Transverse colon (tissue), 4 donors: ENCODE results near the gene PRR18. TPM values are rescaled to one million over a fixed set of nuclear protein-coding genes. Genes with fewer than 3 reads are reported as not detected.
A peak's percentile ranks its signal among the peaks of the same experiment; 100 is the strongest.

Experiments used
- DNase-seq: peaks from one replicate; pipeline ENCODE4 v3.0.0-alpha.2; 2019
- H3K27ac ChIP-seq, 4 donors: fragments of 200-600 bp; sonication (generic); 2 replicates each; pipeline ENCODE4 v1.5.1; 2016 to 2018; ENCODE audit warnings: inconsistent platforms in 4 of 4
- H3K27me3 ChIP-seq: fragments of 200-600 bp; sonication (generic); 2 replicates; pipeline ENCODE4 v1.5.1; 2017; ENCODE audit warnings: inconsistent platforms
- H3K36me3 ChIP-seq, 4 donors: fragments of 200-600 bp; sonication (generic); 2 replicates each; pipeline ENCODE4 v1.5.1; 2017 to 2019; ENCODE audit warnings: inconsistent platforms in 4 of 4
- H3K4me1 ChIP-seq, 4 donors: fragments of 200-600 bp; sonication (generic); 2 replicates each; pipeline ENCODE4 v1.5.1; 2017 to 2020; ENCODE audit warnings: inconsistent platforms in 4 of 4
- H3K4me3 ChIP-seq, 4 donors: fragments of 200-600 bp; sonication (generic); 1 replicate in 1 of 4; 2 replicates in 3 of 4; pipeline versions ENCODE4 v1.5.1 to v1.6.1; 2017 to 2019; ENCODE audit warnings: inconsistent platforms in 4 of 4
- H3K9me3 ChIP-seq, 2 donors: fragments of 200-600 bp; sonication (generic); 2 replicates each; pipeline ENCODE4 v1.5.1; 2017 to 2019; ENCODE audit warnings: inconsistent platforms in 2 of 2
- EP300 ChIP-seq: sonication (generic); formaldehyde crosslinking; IDR thresholded peaks from one replicate; pipeline ENCODE4 v1.6.1; 2017; ENCODE audit warnings: antibody characterized with exemption, low read depth
- POLR2A ChIP-seq: fragments of 450-650 bp; IDR thresholded peaks from one replicate; pipeline ENCODE4 v1.6.1; 2016; ENCODE audit warnings: antibody characterized with exemption, mild to moderate bottlenecking, moderate library complexity
- POLR2AphosphoS5 ChIP-seq, 3 donors: sonication (generic); formaldehyde crosslinking; IDR thresholded peaks; one replicate each; pipeline ENCODE4 v1.6.1; 2016; ENCODE audit warnings: antibody characterized with exemption in 3 of 3
- WGBS, 2 donors: methylation state at CpG; one replicate each; pipeline ENCODE4 v1.1.5; 2018; ENCODE audit warnings: low coverage in 1 of 2; 5-methylcytosine and 5-hydroxymethylcytosine counted together
- in situ Hi-C, 4 donors: fragments of 200-750 bp; cut with MboI; loops; one replicate each; pipeline versions ENCODE4 v1.15.0 to v1.15.1; 2017; ENCODE audit warnings: low sequenced_read_pairs in 3 of 4, low pct_ligation_motif_present in 1 of 4, low pct_unique_long_range_greater_than_20kb in 1 of 4
- intact Hi-C: fragments of 100-400 bp; cut with DNase I; formaldehyde crosslinking; loops from one replicate; pipeline ENCODE4 v1.15.1; 2023; ENCODE audit warnings: low total_unique reads
- total RNA-seq, 4 donors: library from RNA; depleted of rRNA; stranded (reverse); fragments of >200 nt; gene quantifications; one replicate each; pipeline ENCODE4 v1.1.0, GENCODE V29; 2016
- TF ChIP-seq, protein P1 (sequence below), 5 experiments: fragments of 200-600 bp in 3 of 5; fragments of 450-650 bp in 2 of 5; sonication (generic) in 3 of 5; IDR thresholded peaks; 1 replicate in 2 of 5; 2 replicates in 3 of 5; pipeline ENCODE4 v1.5.1; 2016 to 2017; ENCODE audit warnings: antibody characterized with exemption in 5 of 5, inconsistent platforms in 3 of 5, mild to moderate bottlenecking in 2 of 5, moderate library complexity in 1 of 5

PRR18 gene
- total RNA-seq, 4 donors from 2014 or later: not detected

DNA sequence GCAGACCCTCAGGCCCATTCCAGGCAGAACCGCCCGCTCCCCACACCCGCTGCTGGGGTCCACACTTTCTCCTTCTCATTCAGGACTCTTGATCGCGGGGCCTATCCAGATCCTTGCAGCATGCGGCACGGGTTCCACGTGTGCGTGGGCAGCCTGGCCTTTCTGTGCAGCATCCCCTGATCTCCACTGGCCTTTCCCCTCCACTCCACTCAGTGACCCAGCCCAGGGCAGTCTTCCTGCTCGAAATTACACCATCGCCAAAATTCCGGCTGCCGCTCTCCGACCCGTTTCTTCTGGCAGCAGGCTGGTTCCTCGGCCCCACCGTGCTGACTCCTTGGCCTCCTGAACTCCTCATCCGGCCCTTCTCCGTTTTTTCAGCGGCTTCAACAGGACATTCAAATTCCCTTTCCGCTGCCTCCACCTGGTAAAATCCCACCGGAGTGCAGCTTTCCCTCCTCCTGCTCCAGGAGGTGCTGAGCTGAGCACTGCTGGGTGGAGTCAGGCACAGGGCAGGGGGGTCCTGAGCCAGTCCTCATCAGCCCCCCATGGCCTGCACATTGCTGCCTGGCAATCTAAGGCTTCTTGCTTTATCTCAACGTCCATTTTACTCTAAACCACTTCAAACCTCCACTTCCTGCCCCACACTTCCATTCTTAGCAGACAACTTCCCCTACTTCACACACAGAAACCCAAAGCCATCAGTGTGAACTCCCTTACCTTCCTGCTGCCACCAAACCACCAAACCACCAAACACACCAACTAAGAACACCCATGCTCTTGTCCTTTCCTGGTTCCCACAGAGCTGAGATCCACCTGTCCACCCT lies 25.2 kb upstream of the PRR18 start:
- Histone ChIP-seq H3K4me3 (no peak overlapping the region), H3K27me3 (no peaks in the 10 kb centered on the region), H3K9me3 (no peaks in the 10 kb centered on the region), H3K4me1 (peaks cover 0 to 39% (median 16%) of the 10 kb centered on the region in 4 donors), H3K36me3 (no peaks in the 10 kb centered on the region), H3K27ac (no peak overlapping the region)
- TF ChIP-seq, protein P1, sequence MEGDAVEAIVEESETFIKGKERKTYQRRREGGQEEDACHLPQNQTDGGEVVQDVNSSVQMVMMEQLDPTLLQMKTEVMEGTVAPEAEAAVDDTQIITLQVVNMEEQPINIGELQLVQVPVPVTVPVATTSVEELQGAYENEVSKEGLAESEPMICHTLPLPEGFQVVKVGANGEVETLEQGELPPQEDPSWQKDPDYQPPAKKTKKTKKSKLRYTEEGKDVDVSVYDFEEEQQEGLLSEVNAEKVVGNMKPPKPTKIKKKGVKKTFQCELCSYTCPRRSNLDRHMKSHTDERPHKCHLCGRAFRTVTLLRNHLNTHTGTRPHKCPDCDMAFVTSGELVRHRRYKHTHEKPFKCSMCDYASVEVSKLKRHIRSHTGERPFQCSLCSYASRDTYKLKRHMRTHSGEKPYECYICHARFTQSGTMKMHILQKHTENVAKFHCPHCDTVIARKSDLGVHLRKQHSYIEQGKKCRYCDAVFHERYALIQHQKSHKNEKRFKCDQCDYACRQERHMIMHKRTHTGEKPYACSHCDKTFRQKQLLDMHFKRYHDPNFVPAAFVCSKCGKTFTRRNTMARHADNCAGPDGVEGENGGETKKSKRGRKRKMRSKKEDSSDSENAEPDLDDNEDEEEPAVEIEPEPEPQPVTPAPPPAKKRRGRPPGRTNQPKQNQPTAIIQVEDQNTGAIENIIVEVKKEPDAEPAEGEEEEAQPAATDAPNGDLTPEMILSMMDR (IDR thresholded peaks at IDR 0.05): no peak
- TF ChIP-seq EP300 (no peak), POLR2AphosphoS5 (IDR thresholded peaks at IDR 0.05) (no peak), POLR2A (no peak)
- intact Hi-C loops: no loop called here
- no peak for DNase-seq
- 44 to 77% methylated on average over 1 to 23 of the region's 23 CpGs for WGBS, 2 donors
- in situ Hi-C loops: no loop called here

DNA sequence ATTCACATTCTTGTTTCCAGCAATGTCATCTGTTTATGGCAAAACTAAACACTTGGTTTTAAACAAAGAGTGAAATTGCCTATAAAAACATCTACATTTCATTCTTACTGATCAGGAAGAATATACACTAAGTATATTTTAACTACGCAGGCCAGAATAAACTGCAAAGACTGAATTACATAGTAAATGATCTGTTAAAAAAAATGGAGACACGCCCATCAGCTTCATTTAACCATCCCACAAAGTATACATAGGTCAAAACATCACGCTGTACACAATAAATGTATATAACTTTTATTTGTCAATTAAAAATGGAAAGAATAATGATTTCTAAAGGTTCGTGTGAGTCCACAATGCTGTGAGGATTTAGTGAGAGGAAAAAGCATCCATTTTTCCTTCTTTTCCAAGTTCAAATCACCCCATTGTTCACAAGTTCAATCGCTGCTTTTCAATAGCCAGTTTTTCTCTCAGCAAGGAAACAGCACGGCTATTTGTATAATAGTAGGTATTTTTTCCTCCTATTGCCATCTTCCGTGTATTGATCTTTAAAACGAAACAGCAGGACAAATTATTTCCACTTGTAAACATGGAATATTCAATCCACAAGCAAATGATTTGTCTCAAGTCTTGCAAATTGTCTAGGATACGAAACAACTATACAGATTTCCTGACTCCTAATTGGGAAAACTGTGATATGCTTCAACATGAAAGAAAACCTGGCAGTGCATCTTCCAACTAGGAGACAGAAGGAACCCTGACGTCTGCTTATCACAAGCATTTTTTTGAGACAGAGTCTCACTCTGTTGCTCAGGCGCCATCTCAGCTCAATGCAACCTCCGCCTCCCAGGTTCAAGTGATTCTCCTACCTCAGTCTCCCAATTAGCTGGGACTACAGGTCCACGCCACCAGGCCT lies 23.6 kb upstream of the PRR18 start:
- Histone ChIP-seq H3K4me3 (no peak overlapping the region), H3K36me3 (peaks cover 0 to 9% (median 4%) of the 10 kb centered on the region in 4 donors), H3K9me3 (no peaks in the 10 kb centered on the region), H3K27me3 (no peaks in the 10 kb centered on the region), H3K4me1 (peaks cover 0 to 39% (median 16%) of the 10 kb centered on the region in 4 donors), H3K27ac (no peak overlapping the region)
- WGBS, 2 donors: 66 to 76% methylated on average over 10 to 13 of the region's 13 CpGs
- in situ Hi-C loops: no loop called here
- TF ChIP-seq POLR2AphosphoS5 (IDR thresholded peaks at IDR 0.05): no peak
- TF ChIP-seq POLR2A: no peak
- TF ChIP-seq, protein P1 (IDR thresholded peaks at IDR 0.05): no peak
- TF ChIP-seq EP300: no peak
- intact Hi-C loops: no loop called here
- DNase-seq: no peak

DNA sequence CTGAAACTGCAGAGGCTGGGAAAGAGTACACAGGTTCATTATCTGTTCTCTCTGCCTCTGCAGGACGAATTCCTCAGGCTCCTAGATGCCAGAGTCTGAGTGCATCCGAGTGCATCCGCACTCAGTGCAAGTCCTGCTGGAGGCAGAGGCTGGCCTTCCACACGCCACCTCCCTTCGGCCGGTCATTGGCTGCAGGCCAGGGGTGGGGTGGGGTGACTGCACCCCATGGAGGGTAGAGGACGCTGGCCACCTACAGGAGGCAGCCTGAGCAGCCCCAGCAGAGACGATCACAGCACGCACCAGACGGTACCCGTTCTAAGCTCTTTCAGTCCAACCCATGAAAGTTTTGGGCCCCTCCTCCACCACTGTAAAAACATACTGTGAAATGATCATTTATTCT lies 22.4 kb upstream of the PRR18 start:
- peak; percentile 30 for DNase-seq
- no peak overlapping the region for H3K4me3 ChIP-seq
- TF ChIP-seq, protein P1 (IDR thresholded peaks at IDR 0.05): no peak
- TF ChIP-seq EP300 (no peak), POLR2A (no peak), POLR2AphosphoS5 (IDR thresholded peaks at IDR 0.05) (no peak)
- intact Hi-C loops: no loop called here
- in situ Hi-C loops: no loop called here
- no peaks in the 10 kb centered on the region for H3K27me3 ChIP-seq
- peaks cover 0 to 39% (median 16%) of the 10 kb centered on the region in 4 donors for H3K4me1 ChIP-seq
- peaks cover 0 to 9% (median 4%) of the 10 kb centered on the region in 4 donors for H3K36me3 ChIP-seq
- H3K27ac ChIP-seq: no peak overlapping the region
- WGBS, 2 donors: 55 to 60% methylated on average over 1 to 11 of the region's 11 CpGs
- H3K9me3 ChIP-seq: no peaks in the 10 kb centered on the region
